A204.1 (cell line): ENCODE measurements around the gene RAD9A.

ENCODE experiments used
- FAIRE-seq: peaks from 2 replicates; lab custom pipeline; 2012; peaks lifted over from hg19 to GRCh38; lab: Jason Lieb, UNC

The RAD9A gene

GRCh38 chr11:67391304-67392182, at the start of gene RAD9A:
Gene RAD9A (plus strand): TSS chr11:67391986. CDS start chr11:67392045, 59 bp downstream.
- FAIRE-seq: no peak

GRCh38 chr11:67344264-67344663, 47.5 kb upstream of the RAD9A start:
- FAIRE-seq: no peak

- FAIRE-seq: no peak
These were observed 46.4 kb upstream of the RAD9A start for GRCh38 chr11:67345247-67345919.

GRCh38 chr11:67345920-67346819, 45.6 kb upstream of the RAD9A start:
- no peak for FAIRE-seq

- no peak for FAIRE-seq
These were observed 43.6 kb upstream of the RAD9A start for GRCh38 chr11:67347964-67348749.

GRCh38 chr11:67349036-67349435, 42.8 kb upstream of the RAD9A start:
- FAIRE-seq: no peak

- no peak for FAIRE-seq
These were observed 42.3 kb upstream of the RAD9A start for GRCh38 chr11:67349457-67349856.

- FAIRE-seq: no peak
These were observed 41.8 kb upstream of the RAD9A start for GRCh38 chr11:67349928-67350465.

GRCh38 chr11:67351275-67352005, 40.3 kb upstream of the RAD9A start:
- FAIRE-seq: no peak

GRCh38 chr11:67352546-67353316, 39.1 kb upstream of the RAD9A start:
- no peak for FAIRE-seq

- no peak for FAIRE-seq
These were observed 38.3 kb upstream of the RAD9A start, which contains the start of gene POLD4 for GRCh38 chr11:67353317-67354074. Gene POLD4 (minus strand): TSS chr11:67353546. CDS start chr11:67353399, 147 bp downstream.

GRCh38 chr11:67354075-67355022, 37.4 kb upstream of the RAD9A start:
- FAIRE-seq: no peak

GRCh38 chr11:67355023-67355793, 36.6 kb upstream of the RAD9A start:
- FAIRE-seq: no peak

GRCh38 chr11:67355794-67356386, 35.9 kb upstream of the RAD9A start:
- FAIRE-seq: no peak

- FAIRE-seq: no peak
These were observed 35.4 kb upstream of the RAD9A start for GRCh38 chr11:67356387-67356863.

- FAIRE-seq: no peak
These were observed 34.8 kb upstream of the RAD9A start for GRCh38 chr11:67356864-67357561.
